ENCODE data around the gene APLF. TPM values are rescaled to one million over a fixed set of nuclear protein-coding genes. Genes with fewer than 3 reads are reported as not detected.

Gene APLF, protein sequence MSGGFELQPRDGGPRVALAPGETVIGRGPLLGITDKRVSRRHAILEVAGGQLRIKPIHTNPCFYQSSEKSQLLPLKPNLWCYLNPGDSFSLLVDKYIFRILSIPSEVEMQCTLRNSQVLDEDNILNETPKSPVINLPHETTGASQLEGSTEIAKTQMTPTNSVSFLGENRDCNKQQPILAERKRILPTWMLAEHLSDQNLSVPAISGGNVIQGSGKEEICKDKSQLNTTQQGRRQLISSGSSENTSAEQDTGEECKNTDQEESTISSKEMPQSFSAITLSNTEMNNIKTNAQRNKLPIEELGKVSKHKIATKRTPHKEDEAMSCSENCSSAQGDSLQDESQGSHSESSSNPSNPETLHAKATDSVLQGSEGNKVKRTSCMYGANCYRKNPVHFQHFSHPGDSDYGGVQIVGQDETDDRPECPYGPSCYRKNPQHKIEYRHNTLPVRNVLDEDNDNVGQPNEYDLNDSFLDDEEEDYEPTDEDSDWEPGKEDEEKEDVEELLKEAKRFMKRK
- 2.6 and 2.8 TPM in 2 replicates for total RNA-seq

DNA sequence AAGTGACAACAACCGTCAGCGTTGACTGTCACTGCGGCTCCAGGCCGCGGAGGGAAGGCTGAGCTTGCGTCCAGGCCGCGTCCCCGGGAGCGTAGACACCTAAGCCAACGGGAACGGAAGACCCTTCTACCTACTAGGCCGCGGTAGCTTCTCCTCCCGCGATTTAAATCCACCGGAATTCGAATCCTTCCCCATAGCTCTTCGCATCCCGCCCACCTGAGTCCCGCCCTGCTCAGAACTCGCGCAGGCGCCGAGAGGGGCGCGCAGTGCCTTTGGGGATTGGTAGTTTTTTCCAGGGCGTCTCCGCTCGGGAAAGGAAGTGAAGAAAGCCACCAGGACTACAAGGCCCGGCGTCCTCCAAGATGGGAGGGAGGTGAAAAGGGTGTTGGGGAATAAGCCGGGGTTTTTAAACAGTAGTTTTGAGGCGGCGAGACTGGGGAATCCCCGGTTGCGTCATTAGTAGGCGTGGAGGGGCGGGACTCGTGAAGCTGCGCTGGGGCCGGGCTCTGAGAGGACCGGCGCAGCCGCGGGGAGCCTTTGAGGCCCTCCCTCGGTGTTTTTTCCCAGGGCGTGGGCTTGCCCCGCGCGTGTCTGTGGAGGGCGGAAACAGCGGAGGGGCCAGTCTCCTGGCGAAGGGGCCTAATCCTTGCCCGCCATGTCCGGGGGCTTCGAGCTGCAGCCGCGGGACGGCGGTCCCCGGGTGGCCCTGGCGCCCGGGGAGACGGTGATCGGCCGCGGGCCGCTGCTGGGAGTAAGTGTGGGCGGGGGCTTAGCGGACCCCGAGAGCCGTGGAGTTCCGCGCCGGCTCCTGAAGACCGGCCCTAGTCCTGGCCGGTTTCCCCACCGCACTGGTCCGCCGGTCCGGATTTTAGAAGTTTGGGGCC lies at the start of gene APLF, which contains the start of gene FBXO48:
TSS of gene APLF (plus strand) at position 509 of the 884 bp plus-strand sequence. CDS start at position 656, 147 bp downstream.
TSS of gene FBXO48 (minus strand) at position 218 of the 884 bp plus-strand sequence. CDS start 2,149 bp downstream, outside the sequence.

Other genes with a start within 250 kb of the APLF start
- gene PPP3R1, start 215.1 kb upstream of the APLF start, total RNA-seq, result 29.9 and 36.5 TPM in 2 replicates
- gene CNRIP1, start 147.6 kb upstream of the APLF start, total RNA-seq, result 25.4 and 39.2 TPM in 2 replicates
- gene PLEK, start 102.3 kb upstream of the APLF start, total RNA-seq, result not detected in 2 replicates
- 0.24 and 0.65 TPM in 2 replicates for gene FBXO48, start 291 bp upstream of the APLF start, total RNA-seq
- 0.08 and 0.13 TPM in 2 replicates for gene PROKR1, start 176.0 kb downstream of the APLF start, total RNA-seq